ENCODE measurements around the gene GLUD2.

The GLUD2 gene

GRCh38 chrX:121009764-121010163 is 37.6 kb upstream of the GLUD2 start:
- Histone ChIP-seq H3K4me3 (replicated peaks; ENCODE audit: insufficient read depth, low read length) (no peak overlapping the region), H3K27me3 (ENCODE audit: insufficient read depth, poor library complexity, severe bottlenecking) (no peaks in the 10 kb centered on the region), H3K27ac (replicated peaks) (no peak overlapping the region)
- no peak for TF ChIP-seq GABPA (IDR thresholded peaks at IDR 0.05; ENCODE audit: low read depth)
- no peak for TF ChIP-seq REST (IDR thresholded peaks at IDR 0.05; ENCODE audit: insufficient replicate concordance, low read depth)
- TF ChIP-seq SPI1 (IDR thresholded peaks at IDR 0.05; ENCODE audit: borderline replicate concordance, low read depth), result no peak
- no peak for TF ChIP-seq CTCF (IDR thresholded peaks at IDR 0.05; ENCODE audit: insufficient read depth, low read length)
- TF ChIP-seq POLR2AphosphoS5 (IDR thresholded peaks at IDR 0.05; ENCODE audit: low read depth), result no peak
- no peak for DNase-seq (ENCODE audit: low read depth in 1 of 2, low spot score in 1 of 2)

GRCh38 chrX:121010218-121010617 is 37.2 kb upstream of the GLUD2 start:
- no peak for TF ChIP-seq CTCF (IDR thresholded peaks at IDR 0.05; ENCODE audit: insufficient read depth, low read length)
- TF ChIP-seq POLR2AphosphoS5 (IDR thresholded peaks at IDR 0.05; ENCODE audit: low read depth), result no peak
- no peak for TF ChIP-seq SPI1 (IDR thresholded peaks at IDR 0.05; ENCODE audit: borderline replicate concordance, low read depth)
- no peak for TF ChIP-seq GABPA (IDR thresholded peaks at IDR 0.05; ENCODE audit: low read depth)
- no peak for TF ChIP-seq REST (IDR thresholded peaks at IDR 0.05; ENCODE audit: insufficient replicate concordance, low read depth)
- no peaks in the 10 kb centered on the region for H3K27me3 ChIP-seq (ENCODE audit: insufficient read depth, poor library complexity, severe bottlenecking)
- H3K4me3 ChIP-seq (replicated peaks; ENCODE audit: insufficient read depth, low read length), result no peak overlapping the region
- no peak for DNase-seq (ENCODE audit: low read depth in 1 of 2, low spot score in 1 of 2)
- no peak overlapping the region for H3K27ac ChIP-seq (replicated peaks)

DNA sequence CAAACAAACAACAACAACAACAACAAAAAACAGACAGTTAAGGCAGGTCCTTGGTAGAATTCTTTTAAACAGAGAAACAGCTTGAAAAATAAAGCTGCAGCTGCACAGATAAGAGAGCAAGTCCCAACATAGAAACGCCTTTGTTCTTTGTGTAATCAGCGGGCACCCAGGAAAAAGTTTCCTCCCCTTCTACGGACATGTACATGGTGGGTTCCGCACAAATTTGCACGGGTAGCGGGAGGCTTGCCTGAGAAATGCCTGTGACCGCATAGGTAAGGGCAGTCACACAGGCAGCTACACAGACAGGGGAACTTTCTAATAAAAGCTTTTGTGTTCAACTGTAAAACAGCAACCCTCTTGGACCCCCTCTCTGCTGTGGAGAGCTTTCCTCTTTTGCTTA is 36.2 kb upstream of the GLUD2 start:
- H3K27ac ChIP-seq (replicated peaks), result no peak overlapping the region
- H3K4me3 ChIP-seq (replicated peaks; ENCODE audit: insufficient read depth, low read length), result no peak overlapping the region
- DNase-seq (ENCODE audit: low read depth in 1 of 2, low spot score in 1 of 2), result no peak
- no peak for TF ChIP-seq GABPA (IDR thresholded peaks at IDR 0.05; ENCODE audit: low read depth)
- H3K27me3 ChIP-seq (ENCODE audit: insufficient read depth, poor library complexity, severe bottlenecking), result no peaks in the 10 kb centered on the region

- no peak overlapping the region for H3K4me3 ChIP-seq (replicated peaks; ENCODE audit: insufficient read depth, low read length)
- H3K27me3 ChIP-seq (ENCODE audit: insufficient read depth, poor library complexity, severe bottlenecking), result no peaks in the 10 kb centered on the region
- TF ChIP-seq GABPA (IDR thresholded peaks at IDR 0.05; ENCODE audit: low read depth) (no peak), POLR2AphosphoS5 (IDR thresholded peaks at IDR 0.05; ENCODE audit: low read depth) (no peak), CTCF (IDR thresholded peaks at IDR 0.05; ENCODE audit: insufficient read depth, low read length) (no peak), REST (IDR thresholded peaks at IDR 0.05; ENCODE audit: insufficient replicate concordance, low read depth) (no peak), SPI1 (IDR thresholded peaks at IDR 0.05; ENCODE audit: borderline replicate concordance, low read depth) (no peak)
- no peak overlapping the region for H3K27ac ChIP-seq (replicated peaks)
- DNase-seq (ENCODE audit: low read depth in 1 of 2, low spot score in 1 of 2), result no peak
Measured at GRCh38 chrX:121013897-121014455, 33.4 kb upstream of the GLUD2 start.

Measured in HL-60 (cell line).